HG03175 (cell line): ENCODE data around the gene PPM1B.
"Not testable (repeated sequence)": the region's sequence is repeated elsewhere in the genome, so short reads cannot be mapped to it uniquely, and the experiment has no call there.

Source experiments
- ATAC-seq: cut with Tn5 transposase; IDR thresholded peaks from one replicate; pipeline ENCODE4 v1.9.1; 2021; ENCODE audit warnings: mild to moderate bottlenecking, moderate library complexity; ENCODE audit not compliant: unreplicated experiment

PPM1B gene

DNA sequence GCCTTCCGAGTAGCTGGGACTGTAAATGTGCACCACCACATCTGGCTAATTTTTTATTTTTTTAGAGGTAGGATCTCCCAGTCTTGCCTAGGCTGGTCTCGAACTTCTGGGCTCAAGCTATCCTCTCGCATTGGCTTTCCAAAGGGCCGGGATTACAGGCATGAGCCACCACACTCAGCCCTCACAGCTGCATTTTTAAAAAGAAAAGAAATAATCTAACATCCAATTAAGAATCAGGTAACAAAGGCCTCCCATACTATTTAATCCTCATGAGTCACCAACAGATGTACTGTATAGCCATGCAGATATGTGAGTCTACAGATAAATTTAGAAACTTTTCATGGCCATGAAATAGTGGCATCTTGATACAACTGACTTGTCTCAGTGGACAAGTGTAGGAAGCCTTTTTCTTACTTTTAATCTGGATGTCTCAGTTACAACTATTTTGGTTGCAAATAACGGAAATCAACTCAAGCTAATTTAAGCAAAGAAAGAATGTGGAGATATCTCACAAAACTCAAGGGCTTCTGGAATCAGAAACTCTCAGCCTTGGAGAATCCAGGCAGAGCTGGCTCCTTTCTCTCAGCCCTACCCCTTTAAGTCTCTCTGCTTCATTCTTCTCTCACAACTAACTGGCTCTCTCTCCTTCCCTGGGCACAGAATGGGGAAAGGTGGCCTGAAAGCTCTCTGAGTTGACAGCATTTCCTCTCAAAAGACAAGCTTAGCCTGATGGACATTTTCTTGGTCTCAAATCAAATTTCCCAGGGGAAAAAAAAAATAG lies 12.8 kb upstream of the PPM1B start:
- ATAC-seq, result no peak

DNA sequence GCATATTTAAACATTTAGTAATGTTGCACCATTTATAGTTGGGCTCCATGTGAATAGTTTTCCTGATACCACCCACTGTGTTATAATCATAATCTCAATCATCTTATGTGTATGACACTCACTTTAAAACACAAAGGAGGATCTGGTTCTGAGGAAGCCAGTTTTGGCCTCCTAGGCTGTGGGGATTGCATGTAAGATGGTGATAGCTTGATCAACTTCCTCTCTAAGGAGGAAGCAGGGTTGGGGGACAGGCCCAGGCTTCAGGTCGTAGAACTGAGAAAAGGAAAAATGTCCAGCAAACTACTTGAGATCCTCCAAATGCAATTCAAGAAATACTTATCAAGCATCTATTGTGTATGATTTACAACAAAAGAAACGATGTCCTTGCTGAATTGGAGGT lies 4.9 kb upstream of the PPM1B start:
- no peak for ATAC-seq

DNA sequence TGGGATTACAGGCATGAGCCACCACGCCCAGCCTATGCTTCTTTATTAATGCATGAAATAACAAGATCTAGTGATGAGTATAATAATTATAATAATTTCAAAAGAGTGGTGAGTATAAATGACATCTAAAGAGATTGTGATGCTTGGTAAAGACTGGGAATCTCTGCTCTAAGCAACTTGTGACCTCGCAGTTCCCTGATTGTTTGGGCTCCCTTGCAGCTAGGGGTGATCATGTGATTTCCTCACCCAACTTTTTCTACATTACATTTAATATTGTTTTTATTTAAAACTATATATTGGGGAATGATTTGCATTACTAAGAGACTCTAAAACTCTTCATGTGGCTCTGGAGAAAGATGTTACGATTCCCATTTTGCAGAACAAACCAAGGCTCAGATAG lies 4.1 kb upstream of the PPM1B start:
- ATAC-seq, result no peak

DNA sequence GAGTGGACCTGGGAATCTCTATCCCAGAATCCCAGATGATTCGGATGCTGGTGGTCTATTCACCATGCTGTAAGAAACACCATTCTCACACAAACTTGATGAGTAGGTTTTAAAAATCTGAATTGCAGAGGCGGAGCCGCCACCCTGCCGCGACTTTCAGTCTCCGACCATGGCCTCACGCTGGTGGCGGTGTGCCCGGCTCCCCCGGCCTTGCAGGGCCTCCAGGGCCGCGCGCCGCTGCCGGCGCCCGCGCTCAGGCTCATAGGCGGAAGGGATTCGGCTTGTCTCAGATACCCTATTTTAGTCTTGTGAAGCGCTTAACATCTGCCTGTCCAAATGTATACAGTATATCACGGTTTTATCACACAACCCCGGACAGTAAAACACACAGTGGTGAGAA lies 2.6 kb upstream of the PPM1B start:
- ATAC-seq, result no peak

DNA sequence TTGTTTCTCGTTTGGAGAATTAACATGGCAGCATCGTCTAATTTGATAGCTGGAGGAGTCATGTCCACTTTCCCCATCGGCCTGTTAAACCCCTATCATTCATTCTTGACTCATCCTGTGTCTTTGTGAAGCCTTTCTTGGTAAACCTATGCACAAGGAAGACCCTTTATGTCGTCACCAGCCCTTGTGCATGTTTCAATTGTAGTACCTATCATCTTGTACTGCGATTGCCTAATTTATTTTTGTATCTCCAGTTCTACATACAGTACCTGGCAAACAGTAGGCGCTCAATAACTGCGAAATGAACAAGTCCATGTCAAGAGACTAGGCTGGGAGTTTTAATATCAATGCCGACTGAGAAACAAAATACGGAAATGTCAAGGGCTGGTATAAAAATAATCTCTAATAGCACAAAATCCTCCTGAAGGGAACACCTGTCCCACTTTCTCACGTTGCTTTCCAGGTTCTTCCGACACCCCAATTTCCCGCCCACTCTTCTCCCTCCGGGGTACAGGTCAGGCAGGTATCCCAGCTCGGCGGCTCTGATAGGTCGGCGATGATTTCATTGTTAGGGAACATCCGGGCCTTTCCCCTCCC lies 1.3 kb upstream of the PPM1B start:
- ATAC-seq, result no peak

DNA sequence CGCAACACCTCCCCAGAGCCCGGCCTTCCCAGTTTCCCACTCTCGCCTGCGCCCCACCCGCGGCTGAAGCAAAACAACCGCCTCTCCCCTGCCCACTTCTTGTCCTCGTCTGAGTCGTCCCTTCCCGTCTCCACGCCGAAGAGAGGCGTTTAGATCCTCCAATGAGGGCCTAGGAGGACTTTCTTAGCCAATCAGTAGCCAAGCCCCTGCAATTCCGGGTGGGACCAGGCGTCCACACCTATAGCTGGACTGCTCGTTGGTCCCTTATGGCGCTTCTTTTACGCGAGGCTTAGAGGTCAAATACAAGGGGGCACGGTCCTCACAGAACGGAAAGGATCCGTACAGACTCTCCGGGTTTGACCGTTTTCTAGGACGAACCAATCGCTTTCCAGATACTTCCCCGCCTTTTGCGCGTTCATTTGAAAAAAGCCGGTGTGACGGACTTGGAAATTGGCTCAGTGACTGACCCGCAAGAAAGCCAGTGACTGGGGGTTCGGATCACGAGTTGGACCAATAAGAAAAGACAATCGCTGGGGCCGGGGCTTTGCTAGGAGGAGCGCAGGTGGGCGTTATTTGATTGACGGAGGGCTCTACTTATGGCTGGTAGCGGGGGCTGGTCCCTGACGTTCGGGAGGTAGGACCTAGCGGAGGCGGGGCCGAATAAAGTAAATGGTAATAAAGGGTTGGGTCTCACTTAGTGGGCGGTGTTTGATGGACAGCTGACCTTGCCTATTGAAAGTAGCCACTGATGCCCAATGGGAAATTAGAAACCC lies 581 bp upstream of the PPM1B start:
- ATAC-seq, result peak; percentile 84

DNA sequence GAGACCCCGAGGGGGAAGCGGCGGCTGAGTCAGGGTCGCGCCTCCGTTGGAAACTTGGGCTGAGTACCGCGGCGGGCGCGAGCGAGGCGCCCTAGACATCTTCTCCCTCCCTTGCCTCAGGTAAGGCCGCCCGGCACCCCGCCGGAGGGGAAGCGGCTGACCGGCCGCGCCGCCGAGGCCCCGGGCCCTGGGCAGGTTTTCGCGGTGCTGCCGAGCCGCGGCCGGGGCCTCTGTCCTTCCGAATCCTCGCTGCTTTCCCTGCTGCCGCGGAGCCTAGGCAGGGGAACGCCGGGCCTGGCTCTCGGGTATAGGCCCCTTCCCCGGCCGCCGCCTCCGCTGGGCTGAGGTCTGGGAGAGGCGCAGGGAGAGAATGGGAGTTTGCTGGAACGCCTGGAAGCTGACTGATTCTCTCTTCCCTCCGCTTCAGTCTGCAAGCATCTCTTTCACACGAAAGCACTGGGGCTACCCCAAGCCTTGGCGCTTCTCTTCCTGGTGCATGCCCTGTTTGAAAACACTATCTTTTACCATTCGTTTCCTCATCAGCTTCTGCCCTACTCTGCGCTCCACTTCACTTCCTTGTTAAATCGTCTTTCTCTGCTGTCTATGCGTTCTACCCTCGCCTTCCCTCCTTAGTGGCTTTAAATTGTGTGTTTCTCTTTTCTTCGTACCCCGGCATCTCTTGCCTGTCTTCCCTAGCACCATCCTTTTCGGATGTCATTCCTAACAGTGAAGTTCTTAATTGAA lies 652 bp downstream of the PPM1B start:
- peak; percentile 24 for ATAC-seq

DNA sequence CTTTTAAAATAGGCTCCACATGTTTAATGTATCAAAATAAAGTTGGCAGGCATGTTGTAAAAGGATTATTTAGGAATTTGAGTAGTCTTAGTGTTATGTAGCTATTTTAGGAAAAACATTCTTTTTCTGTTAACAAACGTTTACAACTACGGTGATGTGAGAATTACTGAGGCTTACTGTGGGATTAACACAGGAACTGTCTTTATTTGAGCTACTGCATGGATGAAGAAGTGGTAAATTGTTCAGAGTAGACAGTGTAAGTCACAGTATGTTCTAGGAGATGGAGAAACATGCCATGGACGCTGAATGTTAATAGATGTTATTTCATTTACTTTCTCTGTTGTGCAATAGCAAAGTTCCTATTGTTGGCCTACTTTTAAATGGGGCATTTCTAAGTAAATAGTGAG lies 1.6 kb downstream of the PPM1B start:
- no peak for ATAC-seq

DNA sequence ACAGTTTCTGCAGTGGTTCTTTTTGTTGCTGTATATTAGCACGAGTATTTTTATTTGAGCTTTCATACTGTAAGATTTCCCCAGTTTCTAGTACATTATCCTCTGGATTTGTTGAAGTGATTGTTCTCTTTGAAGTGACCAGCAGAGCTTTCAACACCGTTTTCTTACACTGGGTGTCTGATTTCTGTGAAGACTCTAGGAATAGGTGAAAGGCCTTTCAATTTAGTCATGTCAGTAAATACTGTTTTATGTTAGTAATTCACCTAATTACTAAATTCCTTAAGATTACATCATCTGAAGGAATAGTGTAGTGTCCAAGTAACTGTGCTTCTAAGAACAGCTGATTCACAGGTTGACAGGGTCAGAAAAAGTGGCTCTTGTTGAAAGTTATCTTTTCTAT lies 2.3 kb downstream of the PPM1B start:
- ATAC-seq, result no peak

DNA sequence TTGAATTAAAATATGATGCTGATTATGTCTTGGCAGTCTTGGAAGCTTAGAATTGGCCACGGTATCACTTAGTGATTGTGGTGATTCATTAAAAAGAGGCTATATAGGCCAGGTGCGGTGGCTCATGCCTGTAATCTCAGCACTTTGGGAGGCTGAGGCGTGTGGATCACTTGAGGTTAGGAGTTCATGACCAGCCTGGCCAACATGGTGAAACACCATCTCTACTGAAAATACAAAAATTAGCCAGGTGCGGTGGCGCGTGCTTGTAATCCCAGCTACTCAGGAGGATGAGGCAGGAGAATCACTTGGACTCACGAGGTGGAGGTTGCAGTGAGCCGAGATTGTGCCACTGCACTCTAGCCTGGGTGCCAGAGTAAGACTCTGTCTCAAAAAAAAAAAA lies 2.8 kb downstream of the PPM1B start:
- ATAC-seq, result not testable (repeated sequence)

DNA sequence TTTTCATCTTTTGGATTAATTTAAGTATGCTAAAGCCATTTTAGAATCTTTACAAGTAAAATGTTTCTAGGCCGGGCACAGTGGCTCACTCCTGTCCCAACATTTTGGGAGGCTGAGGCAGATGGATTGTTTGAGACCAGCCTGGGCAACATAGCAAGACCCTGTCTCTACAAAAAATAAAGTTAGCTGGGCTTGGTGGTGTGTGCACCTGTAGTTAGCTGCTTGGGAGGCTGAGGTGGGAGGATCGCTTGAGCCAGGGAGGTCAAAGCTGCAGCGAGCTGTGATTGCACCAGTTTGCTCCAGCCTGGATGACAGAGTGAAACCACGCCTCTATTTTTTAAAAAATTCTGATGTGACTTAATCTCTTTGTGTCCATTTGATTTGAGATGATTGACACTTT lies 3.9 kb downstream of the PPM1B start:
- no peak for ATAC-seq

DNA sequence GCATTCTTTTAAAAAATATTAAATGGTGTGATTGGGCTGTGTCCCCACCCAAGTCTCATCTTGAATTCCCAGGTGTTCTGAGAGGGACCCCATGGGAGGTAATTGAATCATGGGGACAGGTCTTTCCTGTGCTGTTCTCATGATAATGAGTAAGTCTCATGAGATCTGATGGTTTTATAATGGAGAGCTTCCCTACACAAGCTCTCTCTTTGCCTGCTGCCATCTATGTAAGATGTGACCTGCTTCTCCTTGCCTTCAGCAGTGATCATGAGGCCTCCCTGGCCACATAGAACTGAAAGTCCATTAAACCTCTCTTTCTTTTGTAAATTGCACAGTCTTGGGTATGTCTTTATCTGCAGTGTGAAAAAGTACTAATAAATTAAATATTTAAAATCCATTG lies 10.3 kb downstream of the PPM1B start:
- ATAC-seq, result no peak

DNA sequence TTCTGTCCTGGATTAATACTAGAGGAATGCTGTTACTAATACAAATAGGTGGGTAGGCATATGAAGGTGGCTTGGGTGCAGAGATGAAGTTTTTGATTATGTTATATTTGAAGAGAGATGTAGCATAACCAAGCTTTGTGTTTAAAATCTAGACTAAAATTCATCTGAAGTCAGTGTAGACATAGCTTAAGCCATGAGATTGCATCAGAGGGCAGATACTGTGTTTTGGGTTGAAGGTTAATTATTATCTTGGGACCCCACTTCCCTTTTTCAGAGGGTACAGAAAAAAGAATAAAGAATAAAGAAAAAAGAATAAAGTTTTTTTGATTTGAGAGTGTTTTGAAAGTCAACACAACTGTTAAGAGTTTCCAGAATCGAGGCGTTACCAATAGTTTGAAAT lies 13.0 kb downstream of the PPM1B start:
- ATAC-seq, result no peak

DNA sequence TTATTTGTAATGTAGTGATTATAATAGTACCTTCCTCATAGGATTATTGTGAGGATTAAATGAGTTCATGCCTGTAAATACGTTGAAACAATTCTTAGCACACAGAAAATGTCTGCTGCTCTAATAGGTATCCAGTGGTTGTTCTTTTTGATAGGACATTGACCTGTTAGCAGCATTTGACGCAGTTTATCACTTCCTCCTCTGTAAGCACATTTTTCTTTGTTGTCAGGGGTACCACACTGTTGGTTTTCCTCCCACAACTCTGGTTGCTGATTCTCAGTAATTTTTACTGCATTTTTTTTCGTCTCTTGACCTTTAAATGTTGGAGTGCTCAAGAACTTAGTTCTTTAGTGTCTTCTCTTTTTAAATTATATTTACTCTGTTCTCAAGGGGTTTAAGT lies 15.4 kb downstream of the PPM1B start:
- ATAC-seq, result no peak

DNA sequence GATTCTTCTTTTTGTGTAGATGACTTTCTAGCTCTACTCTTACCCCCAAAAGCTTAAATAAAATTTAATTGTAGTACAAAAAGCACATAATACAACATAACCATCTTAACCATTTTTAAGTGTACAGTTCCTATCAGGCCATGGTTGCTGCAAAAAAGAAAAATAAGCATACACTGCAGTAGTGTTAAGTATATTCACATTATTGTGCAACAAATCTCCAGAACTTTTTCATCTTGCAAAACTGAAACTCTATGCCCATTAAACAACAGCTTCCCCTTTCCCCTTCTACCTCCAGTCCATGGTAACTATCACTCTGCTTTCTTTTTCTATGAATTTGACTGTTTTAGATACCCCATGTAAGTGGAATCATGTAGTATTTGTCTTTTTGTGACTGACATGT lies 18.1 kb downstream of the PPM1B start:
- ATAC-seq, result no peak

DNA sequence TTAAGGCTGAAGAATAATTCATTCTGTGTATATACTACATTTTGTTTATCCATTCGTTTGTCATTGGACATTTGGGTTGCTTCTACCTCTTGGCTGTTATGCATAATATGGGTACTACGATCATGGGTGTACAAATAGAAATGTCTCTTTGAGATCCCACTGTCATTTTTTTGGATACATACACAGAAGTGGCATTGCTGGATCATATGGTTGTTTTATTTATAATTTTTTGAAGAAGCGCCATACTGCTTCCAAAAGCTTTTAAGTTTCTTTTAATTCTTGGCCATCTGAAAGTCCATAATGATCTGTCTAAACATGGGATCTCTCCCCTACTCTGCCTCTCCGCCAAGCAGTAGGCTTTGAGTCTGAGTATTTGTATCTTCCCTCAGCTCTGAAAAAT lies 18.6 kb downstream of the PPM1B start:
- no peak for ATAC-seq

DNA sequence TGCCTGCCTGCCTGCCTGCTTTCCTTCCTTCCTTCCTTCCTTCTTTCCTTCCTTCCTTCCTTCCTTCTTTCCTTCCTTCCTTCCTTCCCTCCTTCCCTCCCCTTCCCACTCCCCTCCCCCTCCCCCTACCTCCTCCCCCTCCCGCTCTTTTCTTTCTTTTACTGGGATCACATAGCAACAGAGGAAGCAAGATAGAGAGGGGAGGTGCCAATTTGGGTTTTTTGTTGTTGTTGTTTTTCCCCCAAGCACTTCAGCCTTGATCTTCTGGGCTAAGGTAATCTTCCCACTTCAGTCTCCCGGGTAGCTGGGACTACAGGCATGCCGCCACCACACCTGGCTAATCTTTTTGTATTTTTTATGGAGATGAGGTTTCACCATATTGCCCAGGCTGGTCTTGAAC lies 20.0 kb downstream of the PPM1B start:
- ATAC-seq, result no peak

DNA sequence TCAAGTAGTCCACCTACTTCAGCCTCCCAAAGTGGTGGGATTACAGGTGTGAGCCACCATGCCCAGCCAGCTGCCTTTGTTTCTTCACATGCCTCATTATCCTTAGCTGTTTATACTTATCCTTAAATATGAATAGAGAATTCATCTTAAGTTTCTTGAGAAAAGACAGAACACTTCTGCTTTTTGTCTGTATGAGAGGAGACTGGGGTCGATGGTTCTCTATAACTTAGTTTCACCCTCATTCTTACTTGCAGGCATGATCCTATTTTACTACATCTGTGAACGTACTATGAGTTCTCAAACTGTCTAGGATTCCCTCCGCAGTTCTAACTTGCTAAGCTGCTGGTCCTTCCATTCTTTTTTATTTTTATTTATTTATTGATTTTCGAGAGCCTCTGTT lies 20.4 kb downstream of the PPM1B start:
- ATAC-seq, result no peak

DNA sequence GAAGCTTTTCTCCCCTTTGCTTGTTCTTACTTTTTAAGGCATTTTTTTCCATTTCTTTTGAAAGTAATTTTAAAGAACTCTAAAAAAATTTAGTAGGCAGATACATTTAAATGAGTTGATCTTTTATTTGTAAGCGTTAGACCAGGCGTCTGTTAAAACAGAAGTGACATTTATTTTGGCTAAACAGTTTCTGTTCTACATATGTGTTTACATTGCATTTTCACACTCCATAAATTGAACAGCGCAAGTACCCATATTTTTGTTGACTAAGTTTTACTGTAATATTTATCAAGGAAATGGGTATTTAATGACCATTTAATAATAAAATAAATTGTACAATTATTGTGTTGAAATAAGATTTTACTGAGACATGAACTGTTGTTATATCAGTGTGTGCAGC lies 21.9 kb downstream of the PPM1B start:
- no peak for ATAC-seq

DNA sequence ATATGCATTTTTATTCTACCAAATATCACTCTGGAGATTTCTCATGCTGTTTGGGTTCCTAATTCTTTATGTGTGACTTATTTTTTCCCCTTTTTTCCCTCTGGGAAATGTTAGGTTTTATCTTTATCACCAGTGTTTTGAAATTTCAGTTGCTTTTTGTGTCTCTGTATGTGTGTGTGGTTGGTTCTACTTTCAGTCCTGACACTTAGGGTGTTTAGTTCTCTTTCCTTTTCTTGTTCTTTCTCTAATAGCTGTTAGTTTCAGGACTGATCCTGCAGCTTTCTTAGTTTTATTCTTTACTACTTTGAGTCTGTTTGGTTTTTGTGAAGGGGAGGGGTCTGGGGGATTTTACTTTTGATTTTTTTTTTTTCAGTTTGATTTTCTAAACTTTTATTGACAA lies 23.1 kb downstream of the PPM1B start:
- peak; percentile 91 for ATAC-seq

DNA sequence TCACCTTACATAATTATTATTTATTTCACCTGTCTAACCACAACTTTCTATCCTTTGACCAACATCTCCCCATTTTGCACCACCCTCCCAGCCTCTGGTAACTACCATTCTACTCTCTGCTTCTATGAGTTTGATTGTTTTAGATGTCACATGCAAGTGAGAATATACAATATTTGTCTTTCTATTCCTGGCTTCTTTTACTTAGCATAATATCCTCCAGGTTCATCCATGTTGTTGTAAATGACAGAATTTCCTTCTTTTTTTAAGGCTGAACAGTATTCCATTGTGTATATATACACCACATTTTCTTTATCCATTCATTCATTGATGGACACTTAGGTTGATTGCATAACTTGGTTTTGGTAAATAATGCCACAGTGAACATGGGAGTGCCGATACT lies 24.0 kb downstream of the PPM1B start:
- ATAC-seq, result no peak
